HEK293 (cell line): Measurements from ENCODE around the gene MEF2C.

Experiments used
- CTCF ChIA-PET: fragments of 350-600 bp; formaldehyde crosslinking; extraction: SDS; loops from one replicate; lab custom pipeline; 2021; ENCODE audit warnings: antibody characterized with exemption; lab: Yijun Ruan, JAX
- POLR2A ChIA-PET: fragments of 300-600 bp; formaldehyde crosslinking; extraction: SDS; loops from one replicate; lab custom pipeline; 2020; ENCODE audit warnings: antibody characterized with exemption, inconsistent platforms; lab: Yijun Ruan, JAX
- H3K27ac ChIP-seq: fragments of 200-500 bp; sonication (Bioruptor generic); 2 replicates; pipeline ENCODE4 v1.5.1; 2014; ENCODE audit warnings: low read depth, low read length, control low read depth, inconsistent platforms; ENCODE audit errors: extremely low read depth
- H3K36me3 ChIP-seq, 2 experiments: fragments of 200-500 bp in 1 of 2; sonication (Bioruptor generic) in 1 of 2; 1 replicate in 1 of 2; 2 replicates in 1 of 2; pipeline ENCODE4 v1.5.1; 2014 to 2017; ENCODE audit warnings: inconsistent platforms in 2 of 2, low read length in 2 of 2; ENCODE audit not compliant: control insufficient read depth in 2 of 2, insufficient read depth in 1 of 2
- H3K4me1 ChIP-seq: fragments of 200-500 bp; sonication (Bioruptor generic); 2 replicates; pipeline ENCODE4 v1.5.1; 2014; ENCODE audit warnings: mild to moderate bottlenecking, low read length, inconsistent platforms; ENCODE audit not compliant: control insufficient read depth, insufficient read depth
- H3K4me3 ChIP-seq: 2 replicates; pipeline ENCODE4 v1.5.1; 2011; ENCODE audit warnings: low read depth, mild to moderate bottlenecking, control low read depth, low read length, moderate library complexity
- H3K9me3 ChIP-seq: fragments of 200-500 bp; sonication (Bioruptor generic); 2 replicates; pipeline ENCODE4 v1.5.1; 2014; ENCODE audit warnings: low read depth, low read length, inconsistent platforms; ENCODE audit not compliant: control insufficient read depth, insufficient read depth
- EGR2 ChIP-seq: fragments of 450-650 bp; formaldehyde crosslinking; IDR thresholded peaks from 2 replicates; pipeline ENCODE4 v1.5.1; 2016; ENCODE audit warnings: low read depth, missing biosample characterization, missing genetic modification characterization
- KLF9 ChIP-seq: fragments of 450-650 bp; formaldehyde crosslinking; IDR thresholded peaks from 2 replicates; pipeline ENCODE4 v1.5.1; 2016; ENCODE audit warnings: missing biosample characterization, missing genetic modification characterization, low read depth
- SCRT2 ChIP-seq: fragments of 450-650 bp; formaldehyde crosslinking; IDR thresholded peaks from 2 replicates; pipeline ENCODE4 v1.5.1; 2016; ENCODE audit warnings: missing biosample characterization, missing genetic modification characterization
- YY1 ChIP-seq: fragments of 450-650 bp; formaldehyde crosslinking; IDR thresholded peaks from 2 replicates; pipeline ENCODE4 v1.5.1; 2018; ENCODE audit warnings: missing biosample characterization, missing genetic modification characterization
- ZFP3 ChIP-seq: fragments of 450-650 bp; formaldehyde crosslinking; IDR thresholded peaks from 2 replicates; pipeline ENCODE4 v1.5.1; 2016; ENCODE audit warnings: low read depth, missing biosample characterization, missing genetic modification characterization
- ZNF155 ChIP-seq: fragments of 450-650 bp; formaldehyde crosslinking; IDR thresholded peaks from 2 replicates; pipeline ENCODE4 v1.5.1; 2016; ENCODE audit warnings: missing biosample characterization, missing genetic modification characterization
- ZNF157 ChIP-seq: fragments of 450-650 bp; formaldehyde crosslinking; IDR thresholded peaks from 2 replicates; pipeline ENCODE4 v1.5.1; 2016; ENCODE audit warnings: missing biosample characterization, missing genetic modification characterization
- ZNF221 ChIP-seq: fragments of 450-650 bp; formaldehyde crosslinking; IDR thresholded peaks from 2 replicates; pipeline ENCODE4 v1.5.1; 2017; ENCODE audit warnings: missing biosample characterization, missing genetic modification characterization, borderline replicate concordance
- ZNF302 ChIP-seq: fragments of 450-650 bp; formaldehyde crosslinking; IDR thresholded peaks from 2 replicates; pipeline ENCODE4 v1.5.1; 2016; ENCODE audit warnings: missing biosample characterization, missing genetic modification characterization, low read depth
- ZNF341 ChIP-seq: fragments of 450-650 bp; formaldehyde crosslinking; IDR thresholded peaks from 2 replicates; pipeline ENCODE4; 2016; ENCODE audit warnings: low read depth, missing biosample characterization, missing genetic modification characterization
- ZNF350 ChIP-seq: fragments of 450-650 bp; formaldehyde crosslinking; IDR thresholded peaks from 2 replicates; pipeline ENCODE4 v1.5.0; 2017; ENCODE audit warnings: missing biosample characterization, mild to moderate bottlenecking, missing genetic modification characterization
- ZNF354C ChIP-seq: fragments of 450-650 bp; formaldehyde crosslinking; IDR thresholded peaks from 2 replicates; pipeline ENCODE4 v1.5.1; 2016; ENCODE audit warnings: missing biosample characterization, missing genetic modification characterization, low read depth, borderline replicate concordance
- ZNF514 ChIP-seq: fragments of 450-650 bp; formaldehyde crosslinking; IDR thresholded peaks from 2 replicates; pipeline ENCODE4 v1.5.1; 2016; ENCODE audit warnings: missing biosample characterization, missing genetic modification characterization
- ZNF529 ChIP-seq: fragments of 450-650 bp; formaldehyde crosslinking; IDR thresholded peaks from 2 replicates; pipeline ENCODE4 v1.5.1; 2017; ENCODE audit warnings: missing genetic modification characterization, missing biosample characterization; ENCODE audit not compliant: insufficient replicate concordance
- ZNF548 ChIP-seq: fragments of 450-650 bp; formaldehyde crosslinking; IDR thresholded peaks from 2 replicates; pipeline ENCODE4 v1.5.1; 2016; ENCODE audit warnings: missing biosample characterization, missing genetic modification characterization
- ZNF560 ChIP-seq: fragments of 450-650 bp; formaldehyde crosslinking; IDR thresholded peaks from 2 replicates; pipeline ENCODE4 v1.5.1; 2017; ENCODE audit warnings: missing biosample characterization, missing genetic modification characterization, borderline replicate concordance
- ZNF571 ChIP-seq: fragments of 450-650 bp; formaldehyde crosslinking; IDR thresholded peaks from 2 replicates; pipeline ENCODE4 v1.5.0; 2017; ENCODE audit warnings: missing biosample characterization, missing genetic modification characterization
- ZNF654 ChIP-seq: fragments of 450-650 bp; formaldehyde crosslinking; IDR thresholded peaks from 2 replicates; pipeline ENCODE4 v1.5.1; 2016; ENCODE audit warnings: low read depth, missing biosample characterization, missing genetic modification characterization
- ZNF776 ChIP-seq: fragments of 450-650 bp; formaldehyde crosslinking; IDR thresholded peaks from 2 replicates; pipeline ENCODE4 v1.5.0; 2017; ENCODE audit warnings: missing biosample characterization, missing genetic modification characterization, borderline replicate concordance
- TF ChIP-seq, protein P1 (sequence below): fragments of 450-650 bp; formaldehyde crosslinking; IDR thresholded peaks from 2 replicates; pipeline ENCODE4 v1.5.1; 2016; ENCODE audit warnings: missing biosample characterization, missing genetic modification characterization
- TF ChIP-seq, protein P2 (sequence below): fragments of 450-650 bp; IDR thresholded peaks from 2 replicates; pipeline ENCODE4 v1.5.1; 2018; ENCODE audit warnings: missing biosample characterization, mild to moderate bottlenecking, missing genetic modification characterization
- TF ChIP-seq, protein P3 (sequence below): fragments of 450-650 bp; formaldehyde crosslinking; IDR thresholded peaks from 2 replicates; pipeline ENCODE4 v1.5.1; 2016; ENCODE audit warnings: missing biosample characterization, missing genetic modification characterization
- TF ChIP-seq, protein P4 (sequence below): fragments of 450-650 bp; formaldehyde crosslinking; IDR thresholded peaks from 2 replicates; pipeline ENCODE4 v1.5.1; 2016; ENCODE audit warnings: missing biosample characterization, missing genetic modification characterization, low read depth
- TF ChIP-seq, protein P5 (sequence below): fragments of 450-650 bp; formaldehyde crosslinking; IDR thresholded peaks from 2 replicates; pipeline ENCODE4 v1.5.1; 2016; ENCODE audit warnings: missing biosample characterization, missing genetic modification characterization

MEF2C gene

DNA sequence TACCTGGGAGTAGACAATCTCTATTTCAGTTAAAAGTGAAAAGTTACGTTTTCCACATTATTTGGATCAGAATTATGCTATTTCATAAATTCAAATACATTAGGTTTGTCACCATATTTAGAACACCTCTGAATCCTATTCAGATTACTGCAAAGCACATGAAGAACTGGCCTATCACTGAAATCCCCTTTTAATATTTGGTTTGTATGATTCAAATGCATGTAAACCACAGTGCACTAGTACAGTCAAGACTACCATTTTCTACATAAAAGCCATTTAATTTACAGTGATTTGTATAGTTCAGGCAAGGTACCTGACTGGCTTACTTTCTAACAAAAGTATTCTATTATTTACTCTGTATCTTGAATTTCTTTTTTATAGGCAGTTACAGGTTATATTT, 212.5 kb downstream of the MEF2C start:
- Histone ChIP-seq H3K4me3 (no peak overlapping the region), H3K9me3 (no peaks in the 10 kb centered on the region), H3K27ac (no peak overlapping the region), H3K36me3 (no peaks in the 10 kb centered on the region), H3K4me1 (peaks cover under 1% of the 10 kb centered on the region)
- ChIA-PET POLR2A (no interaction called here), CTCF (interaction anchor here (1.4 kb wide), 1 partner anchor 10 kb away, joined by 5 read pairs; no protein-coding TSS in a partner anchor)
- TF ChIP-seq ZNF514 (tag by site-specific recombination), result no peak
- TF ChIP-seq ZNF776 (tag by site-specific recombination), result no peak
- TF ChIP-seq ZNF548 (tag by site-specific recombination), result no peak
- TF ChIP-seq ZNF350 (tag by site-specific recombination), result no peak
- TF ChIP-seq ZNF529, result no peak
- no peak for TF ChIP-seq ZNF157
- no peak for TF ChIP-seq ZNF302 (tag by site-specific recombination)
- TF ChIP-seq ZNF354C (tag by site-specific recombination), result no peak
- TF ChIP-seq ZNF560 (tag by site-specific recombination), result no peak
- TF ChIP-seq ZNF221, result no peak
- TF ChIP-seq, protein P1, sequence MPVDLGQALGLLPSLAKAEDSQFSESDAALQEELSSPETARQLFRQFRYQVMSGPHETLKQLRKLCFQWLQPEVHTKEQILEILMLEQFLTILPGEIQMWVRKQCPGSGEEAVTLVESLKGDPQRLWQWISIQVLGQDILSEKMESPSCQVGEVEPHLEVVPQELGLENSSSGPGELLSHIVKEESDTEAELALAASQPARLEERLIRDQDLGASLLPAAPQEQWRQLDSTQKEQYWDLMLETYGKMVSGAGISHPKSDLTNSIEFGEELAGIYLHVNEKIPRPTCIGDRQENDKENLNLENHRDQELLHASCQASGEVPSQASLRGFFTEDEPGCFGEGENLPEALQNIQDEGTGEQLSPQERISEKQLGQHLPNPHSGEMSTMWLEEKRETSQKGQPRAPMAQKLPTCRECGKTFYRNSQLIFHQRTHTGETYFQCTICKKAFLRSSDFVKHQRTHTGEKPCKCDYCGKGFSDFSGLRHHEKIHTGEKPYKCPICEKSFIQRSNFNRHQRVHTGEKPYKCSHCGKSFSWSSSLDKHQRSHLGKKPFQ (tag by site-specific recombination), result no peak
- no peak for TF ChIP-seq ZNF654 (tag by site-specific recombination)
- TF ChIP-seq ZFP3 (tag by site-specific recombination), result no peak
- TF ChIP-seq, protein P2, sequence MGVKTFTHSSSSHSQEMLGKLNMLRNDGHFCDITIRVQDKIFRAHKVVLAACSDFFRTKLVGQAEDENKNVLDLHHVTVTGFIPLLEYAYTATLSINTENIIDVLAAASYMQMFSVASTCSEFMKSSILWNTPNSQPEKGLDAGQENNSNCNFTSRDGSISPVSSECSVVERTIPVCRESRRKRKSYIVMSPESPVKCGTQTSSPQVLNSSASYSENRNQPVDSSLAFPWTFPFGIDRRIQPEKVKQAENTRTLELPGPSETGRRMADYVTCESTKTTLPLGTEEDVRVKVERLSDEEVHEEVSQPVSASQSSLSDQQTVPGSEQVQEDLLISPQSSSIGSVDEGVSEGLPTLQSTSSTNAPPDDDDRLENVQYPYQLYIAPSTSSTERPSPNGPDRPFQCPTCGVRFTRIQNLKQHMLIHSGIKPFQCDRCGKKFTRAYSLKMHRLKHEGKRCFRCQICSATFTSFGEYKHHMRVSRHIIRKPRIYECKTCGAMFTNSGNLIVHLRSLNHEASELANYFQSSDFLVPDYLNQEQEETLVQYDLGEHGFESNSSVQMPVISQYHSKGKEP (tag by site-specific recombination), result no peak
- TF ChIP-seq SCRT2 (tag by site-specific recombination), result no peak
- no peak for TF ChIP-seq KLF9 (tag by site-specific recombination)
- no peak for TF ChIP-seq ZNF155 (tag by site-specific recombination)

DNA sequence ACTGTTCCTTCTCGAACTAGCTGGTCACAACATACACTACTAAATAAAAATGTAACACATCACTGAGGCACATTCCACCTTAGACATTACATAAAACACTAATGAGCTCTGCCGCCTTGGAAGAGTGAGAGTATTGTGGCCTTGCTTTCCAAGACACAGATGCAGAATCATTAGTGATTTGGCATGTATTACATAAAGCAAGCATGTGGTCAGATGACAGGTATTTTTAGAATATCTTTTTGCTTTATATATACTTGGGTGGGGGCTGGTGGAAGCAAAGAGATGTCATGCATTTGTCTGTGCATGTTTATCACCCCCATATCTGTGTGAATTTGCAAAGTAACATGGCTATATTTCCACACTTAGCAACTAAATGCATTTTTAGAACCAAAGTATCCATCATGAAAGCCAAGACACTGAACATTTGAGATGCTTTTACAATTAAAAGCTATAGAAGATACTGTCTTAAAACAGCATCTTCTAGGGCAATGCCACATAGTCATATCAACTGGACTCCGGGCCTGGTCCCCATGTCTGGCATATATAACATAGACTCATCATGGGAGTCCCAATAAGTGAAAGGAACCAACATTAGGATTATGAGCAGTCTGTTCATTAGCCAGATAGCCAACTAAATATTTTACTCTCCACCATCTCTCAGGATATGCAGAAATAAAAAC, 213.5 kb downstream of the MEF2C start:
- ChIA-PET CTCF (interaction anchor here (1.4 kb wide), 1 partner anchor 11 kb away, joined by 5 read pairs; no protein-coding TSS in a partner anchor), POLR2A (interaction anchor here (0.7 kb wide), 1 partner anchor 9 kb away, joined by 4 read pairs; no protein-coding TSS in a partner anchor)
- H3K4me1 ChIP-seq, result peaks cover 10% of the 10 kb centered on the region
- TF ChIP-seq, protein P3, sequence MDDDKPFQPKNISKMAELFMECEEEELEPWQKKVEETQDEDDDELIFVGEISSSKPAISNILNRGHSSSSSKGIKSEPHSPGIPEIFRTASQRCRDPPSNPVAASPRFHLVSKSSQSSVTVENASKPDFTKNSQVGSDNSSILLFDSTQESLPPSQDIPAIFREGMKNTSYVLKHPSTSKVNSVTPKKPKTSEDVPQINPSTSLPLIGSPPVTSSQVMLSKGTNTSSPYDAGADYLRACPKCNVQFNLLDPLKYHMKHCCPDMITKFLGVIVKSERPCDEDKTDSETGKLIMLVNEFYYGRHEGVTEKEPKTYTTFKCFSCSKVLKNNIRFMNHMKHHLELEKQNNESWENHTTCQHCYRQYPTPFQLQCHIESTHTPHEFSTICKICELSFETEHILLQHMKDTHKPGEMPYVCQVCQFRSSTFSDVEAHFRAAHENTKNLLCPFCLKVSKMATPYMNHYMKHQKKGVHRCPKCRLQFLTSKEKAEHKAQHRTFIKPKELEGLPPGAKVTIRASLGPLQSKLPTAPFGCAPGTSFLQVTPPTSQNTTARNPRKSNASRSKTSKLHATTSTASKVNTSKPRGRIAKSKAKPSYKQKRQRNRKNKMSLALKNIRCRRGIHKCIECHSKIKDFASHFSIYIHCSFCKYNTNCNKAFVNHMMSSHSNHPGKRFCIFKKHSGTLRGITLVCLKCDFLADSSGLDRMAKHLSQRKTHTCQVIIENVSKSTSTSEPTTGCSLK (tag by site-specific recombination), result no peak
- no peak for TF ChIP-seq ZNF571 (tag by site-specific recombination)
- TF ChIP-seq EGR2, result no peak
- TF ChIP-seq, protein P4, sequence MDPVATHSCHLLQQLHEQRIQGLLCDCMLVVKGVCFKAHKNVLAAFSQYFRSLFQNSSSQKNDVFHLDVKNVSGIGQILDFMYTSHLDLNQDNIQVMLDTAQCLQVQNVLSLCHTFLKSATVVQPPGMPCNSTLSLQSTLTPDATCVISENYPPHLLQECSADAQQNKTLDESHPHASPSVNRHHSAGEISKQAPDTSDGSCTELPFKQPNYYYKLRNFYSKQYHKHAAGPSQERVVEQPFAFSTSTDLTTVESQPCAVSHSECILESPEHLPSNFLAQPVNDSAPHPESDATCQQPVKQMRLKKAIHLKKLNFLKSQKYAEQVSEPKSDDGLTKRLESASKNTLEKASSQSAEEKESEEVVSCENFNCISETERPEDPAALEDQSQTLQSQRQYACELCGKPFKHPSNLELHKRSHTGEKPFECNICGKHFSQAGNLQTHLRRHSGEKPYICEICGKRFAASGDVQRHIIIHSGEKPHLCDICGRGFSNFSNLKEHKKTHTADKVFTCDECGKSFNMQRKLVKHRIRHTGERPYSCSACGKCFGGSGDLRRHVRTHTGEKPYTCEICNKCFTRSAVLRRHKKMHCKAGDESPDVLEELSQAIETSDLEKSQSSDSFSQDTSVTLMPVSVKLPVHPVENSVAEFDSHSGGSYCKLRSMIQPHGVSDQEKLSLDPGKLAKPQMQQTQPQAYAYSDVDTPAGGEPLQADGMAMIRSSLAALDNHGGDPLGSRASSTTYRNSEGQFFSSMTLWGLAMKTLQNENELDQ (tag by site-specific recombination), result no peak
- TF ChIP-seq YY1 (tag by site-specific recombination), result no peak
- TF ChIP-seq, protein P5, sequence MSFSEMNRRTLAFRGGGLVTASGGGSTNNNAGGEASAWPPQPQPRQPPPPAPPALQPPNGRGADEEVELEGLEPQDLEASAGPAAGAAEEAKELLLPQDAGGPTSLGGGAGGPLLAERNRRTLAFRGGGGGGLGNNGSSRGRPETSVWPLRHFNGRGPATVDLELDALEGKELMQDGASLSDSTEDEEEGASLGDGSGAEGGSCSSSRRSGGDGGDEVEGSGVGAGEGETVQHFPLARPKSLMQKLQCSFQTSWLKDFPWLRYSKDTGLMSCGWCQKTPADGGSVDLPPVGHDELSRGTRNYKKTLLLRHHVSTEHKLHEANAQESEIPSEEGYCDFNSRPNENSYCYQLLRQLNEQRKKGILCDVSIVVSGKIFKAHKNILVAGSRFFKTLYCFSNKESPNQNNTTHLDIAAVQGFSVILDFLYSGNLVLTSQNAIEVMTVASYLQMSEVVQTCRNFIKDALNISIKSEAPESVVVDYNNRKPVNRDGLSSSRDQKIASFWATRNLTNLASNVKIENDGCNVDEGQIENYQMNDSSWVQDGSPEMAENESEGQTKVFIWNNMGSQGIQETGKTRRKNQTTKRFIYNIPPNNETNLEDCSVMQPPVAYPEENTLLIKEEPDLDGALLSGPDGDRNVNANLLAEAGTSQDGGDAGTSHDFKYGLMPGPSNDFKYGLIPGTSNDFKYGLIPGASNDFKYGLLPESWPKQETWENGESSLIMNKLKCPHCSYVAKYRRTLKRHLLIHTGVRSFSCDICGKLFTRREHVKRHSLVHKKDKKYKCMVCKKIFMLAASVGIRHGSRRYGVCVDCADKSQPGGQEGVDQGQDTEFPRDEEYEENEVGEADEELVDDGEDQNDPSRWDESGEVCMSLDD (tag by site-specific recombination), result no peak
- TF ChIP-seq ZNF341 (tag by site-specific recombination), result no peak

More for the DNA sequence above, 213.5 kb downstream of the MEF2C start:
- H3K36me3 ChIP-seq, result no peaks in the 10 kb centered on the region
- no peaks in the 10 kb centered on the region for H3K9me3 ChIP-seq
- no peak overlapping the region for H3K27ac ChIP-seq
- no peak overlapping the region for H3K4me3 ChIP-seq
